Cerebellar cortex (tissue), 1 donor: ENCODE results near the gene PTRH1.

Experiments
- DNase-seq: peaks from one replicate; pipeline ENCODE4 v3.0.0-alpha.2; 2015; ENCODE audit warnings: low spot score

PTRH1 gene

GRCh38 chr9:127694890-127695720 lies 20.4 kb downstream of the PTRH1 start:
- DNase-seq = no peak

- no peak for DNase-seq
Observed at GRCh38 chr9:127693697-127694096, 21.8 kb downstream of the PTRH1 start.

DNA sequence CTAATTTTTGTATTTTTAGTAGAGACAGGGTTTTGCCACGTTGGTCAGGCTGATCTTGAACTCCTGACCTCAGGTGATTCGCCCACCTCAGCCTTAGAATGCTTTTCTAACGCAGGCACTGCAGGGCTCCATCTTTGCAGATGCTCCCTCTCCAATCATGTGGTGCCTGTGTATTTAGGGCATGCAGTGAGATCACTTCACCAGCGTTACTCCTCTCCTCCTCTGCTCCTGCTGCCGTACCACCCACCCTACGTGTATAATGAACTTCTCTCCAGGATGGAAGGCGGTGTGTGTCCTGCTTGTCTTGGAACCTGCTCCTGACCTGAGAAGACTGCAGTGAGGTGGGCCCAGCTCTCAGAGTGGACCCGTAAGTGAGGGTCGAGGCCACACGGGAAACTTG lies 22.3 kb downstream of the PTRH1 start:
- no peak for DNase-seq

- DNase-seq = no peak
Observed at GRCh38 chr9:127692071-127692470, 23.4 kb downstream of the PTRH1 start.

GRCh38 chr9:127690735-127691134 lies 24.7 kb downstream of the PTRH1 start:
- no peak for DNase-seq

DNA sequence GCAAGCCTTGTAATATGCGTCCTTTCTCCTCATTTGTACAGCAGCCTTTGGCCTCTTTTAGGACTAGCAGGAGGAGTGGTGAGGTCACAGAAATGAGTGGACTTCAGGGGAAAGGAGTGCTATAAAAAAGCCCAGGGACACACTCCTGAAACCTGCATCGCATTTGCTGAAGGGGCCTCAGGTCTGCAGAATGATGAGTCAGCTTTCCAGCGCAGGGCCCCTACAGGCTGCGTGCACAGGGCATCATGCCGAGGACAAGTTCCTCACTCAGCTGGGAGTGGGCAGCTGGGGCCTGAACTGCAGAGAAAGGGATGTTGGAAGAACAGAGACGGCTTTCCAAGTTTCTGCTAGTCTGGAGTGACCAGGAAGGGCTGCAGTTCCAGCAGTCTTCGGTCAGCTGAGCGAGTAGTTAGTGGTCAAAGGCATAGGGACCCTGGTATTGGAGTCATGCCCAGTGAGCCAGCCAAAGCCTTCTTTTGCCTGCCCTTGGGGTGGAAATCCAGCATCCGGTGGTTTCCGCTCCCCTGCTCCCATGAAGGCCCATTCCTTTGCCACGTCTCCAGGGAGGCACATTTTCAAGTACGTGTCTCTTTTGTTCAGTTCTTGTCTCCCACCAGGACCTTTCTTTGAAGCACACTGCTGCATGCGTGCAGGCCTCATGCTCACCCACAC lies 26.0 kb downstream of the PTRH1 start:
- DNase-seq = no peak

GRCh38 chr9:127686461-127687393 lies 28.7 kb downstream of the PTRH1 start:
- no peak for DNase-seq

- DNase-seq = no peak
Observed at GRCh38 chr9:127684576-127684975, 30.9 kb downstream of the PTRH1 start.

- no peak for DNase-seq
Observed at GRCh38 chr9:127683723-127684122, 31.7 kb downstream of the PTRH1 start.

- DNase-seq = no peak
Observed at GRCh38 chr9:127682351-127683136, 32.9 kb downstream of the PTRH1 start.

DNA sequence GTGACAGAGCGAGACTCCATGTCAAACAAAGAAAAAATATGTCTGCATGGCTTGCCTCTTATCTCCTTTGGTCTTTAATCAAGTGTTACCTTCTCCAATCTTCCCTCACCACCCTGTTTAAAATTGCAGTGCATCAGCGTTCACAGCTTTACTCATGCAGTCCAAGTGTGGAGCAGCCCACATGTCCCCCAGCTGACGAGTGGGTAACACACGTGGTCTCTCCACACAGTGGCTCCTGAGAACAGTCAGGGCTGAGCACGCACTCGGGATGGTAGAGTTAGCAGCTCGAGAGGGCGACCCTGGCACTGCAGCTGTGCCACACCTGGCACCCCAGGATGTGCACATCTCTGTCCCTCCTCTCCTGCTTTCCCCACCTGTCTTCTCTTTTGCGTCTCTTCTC lies 34.6 kb downstream of the PTRH1 start:
- DNase-seq = no peak

GRCh38 chr9:127680226-127680625 lies 35.2 kb downstream of the PTRH1 start:
- no peak for DNase-seq

DNA sequence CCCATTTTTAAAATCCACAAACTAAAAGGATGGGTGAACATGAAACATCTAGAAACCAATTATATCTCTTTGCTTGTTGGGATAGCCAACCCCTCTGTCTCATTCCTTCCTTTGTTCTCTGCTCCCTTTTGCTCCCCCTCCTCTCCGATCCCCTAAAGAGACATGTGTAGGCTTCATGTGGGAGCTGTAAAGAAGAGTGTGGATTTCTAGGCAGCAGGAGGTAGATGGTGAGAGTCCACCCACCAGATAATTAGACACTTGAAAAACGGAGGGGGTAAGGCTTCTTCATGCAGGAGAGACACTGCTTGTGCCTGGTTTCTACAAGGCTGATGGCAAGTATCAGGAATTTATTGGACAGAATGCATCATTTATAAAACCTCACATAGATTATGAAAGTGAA lies 36.0 kb downstream of the PTRH1 start:
- DNase-seq = no peak

DNA sequence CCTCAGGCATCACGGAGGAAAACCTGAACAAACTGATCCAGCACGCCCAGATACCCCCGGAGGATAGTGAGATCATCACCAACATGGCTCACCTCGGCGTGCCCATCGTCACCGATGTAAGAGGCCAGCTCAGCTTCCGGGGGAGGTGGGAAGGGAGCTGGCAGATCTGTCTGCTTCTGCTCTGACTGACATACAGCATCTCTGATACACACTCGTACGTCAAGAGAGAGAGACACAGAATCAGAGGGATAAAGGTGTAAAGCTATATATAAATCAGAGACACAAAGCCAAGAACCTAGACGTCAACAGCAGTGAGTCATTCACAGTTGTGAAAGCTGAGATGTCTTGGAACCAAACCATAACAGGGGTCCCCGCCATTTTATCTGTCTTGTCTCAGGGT lies 38.8 kb downstream of the PTRH1 start:
- no peak for DNase-seq

GRCh38 chr9:127673234-127673633 lies 42.2 kb downstream of the PTRH1 start:
- no peak for DNase-seq

DNA sequence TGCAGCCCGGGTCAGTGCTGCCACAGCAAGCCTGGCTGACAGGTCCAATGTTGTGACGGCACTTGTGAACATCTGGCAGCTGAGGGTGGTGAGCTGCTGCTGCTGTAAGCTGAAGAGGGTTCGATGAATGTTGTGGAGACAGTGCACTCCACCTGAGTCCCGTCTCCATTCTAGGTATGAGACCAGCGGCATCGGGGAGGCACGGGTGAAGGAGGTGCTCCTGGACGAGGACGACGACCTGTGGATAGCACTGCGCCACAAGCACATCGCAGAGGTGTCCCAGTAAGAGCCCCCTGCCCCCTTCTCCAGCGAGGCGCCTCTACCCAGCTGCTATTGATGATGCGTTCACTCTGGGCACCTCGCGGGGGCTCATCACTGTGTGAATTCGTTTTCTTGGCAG lies 47.6 kb downstream of the PTRH1 start:
- no peak for DNase-seq

DNA sequence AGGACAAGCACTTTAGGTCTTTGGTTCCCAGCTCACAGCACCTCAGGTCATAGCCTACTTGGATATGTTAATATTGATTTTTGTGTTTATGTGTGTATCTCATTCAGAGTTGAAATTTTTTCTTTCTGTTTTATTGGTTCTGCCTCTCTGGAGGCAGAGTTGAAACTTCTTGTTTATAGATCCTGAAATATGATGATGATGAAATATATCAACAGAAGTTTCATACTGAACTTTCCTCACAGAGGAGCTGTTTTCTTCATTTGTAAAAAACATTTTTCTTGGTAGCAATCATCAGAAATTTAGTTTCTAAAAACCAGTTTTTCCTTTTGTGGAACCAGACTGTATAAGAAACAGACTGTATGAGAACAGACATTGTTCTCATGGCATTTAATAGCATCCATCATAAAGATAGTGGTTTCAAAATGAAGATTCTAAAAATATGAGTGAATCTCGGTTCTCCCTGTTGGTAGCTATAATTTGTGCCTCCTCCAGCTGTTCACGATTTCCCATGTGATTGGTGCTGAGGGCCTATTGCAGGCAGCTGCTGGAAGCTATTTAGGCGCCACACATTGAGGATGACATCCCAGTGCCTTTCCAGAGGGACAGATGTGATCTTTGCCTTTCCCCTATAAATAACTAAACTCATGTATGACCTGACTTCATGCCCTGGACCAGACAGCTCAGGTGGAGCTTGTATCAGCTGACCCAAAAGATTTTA lies 48.2 kb downstream of the PTRH1 start:
- no peak for DNase-seq

DNA sequence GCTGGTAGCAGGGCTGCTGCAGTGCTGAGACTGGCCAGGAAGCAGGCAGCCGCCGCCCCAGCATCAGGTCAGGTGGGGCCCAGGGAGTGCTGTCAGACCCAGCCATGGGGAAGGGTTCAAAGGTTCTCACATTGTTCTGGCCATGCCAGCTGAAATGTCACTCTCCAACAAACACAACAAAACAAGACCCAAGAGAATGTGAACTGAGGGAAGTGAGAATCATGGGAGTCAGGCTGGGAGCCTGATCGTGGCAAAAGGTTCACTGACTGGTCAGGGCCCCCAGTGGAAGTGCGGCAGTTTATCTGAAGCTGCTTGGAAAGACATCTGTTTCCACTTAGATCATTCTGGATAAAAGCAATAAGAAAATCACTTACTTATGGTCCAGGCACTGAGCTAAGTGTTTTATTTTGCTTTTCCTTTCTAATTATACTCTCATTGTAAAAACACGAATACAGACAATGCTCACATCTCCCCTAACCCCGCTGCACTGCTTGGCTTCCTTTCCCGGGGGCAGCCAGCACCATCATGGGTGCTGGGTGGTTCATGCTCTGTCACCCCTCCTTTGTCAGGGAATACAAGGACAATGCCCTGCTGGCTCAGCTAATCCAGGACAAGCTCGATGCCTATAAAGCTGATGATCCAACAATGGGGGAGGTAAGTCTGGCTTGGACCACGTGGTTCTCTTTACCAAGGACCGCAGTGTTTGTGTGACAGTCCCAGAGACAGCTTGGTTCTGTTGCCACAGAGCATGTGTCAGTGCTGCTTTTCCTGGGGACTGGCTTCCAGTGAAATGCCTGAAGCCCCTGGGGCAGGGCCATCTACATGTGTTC lies 50.6 kb downstream of the PTRH1 start:
- peak; percentile 64 for DNase-seq

DNA sequence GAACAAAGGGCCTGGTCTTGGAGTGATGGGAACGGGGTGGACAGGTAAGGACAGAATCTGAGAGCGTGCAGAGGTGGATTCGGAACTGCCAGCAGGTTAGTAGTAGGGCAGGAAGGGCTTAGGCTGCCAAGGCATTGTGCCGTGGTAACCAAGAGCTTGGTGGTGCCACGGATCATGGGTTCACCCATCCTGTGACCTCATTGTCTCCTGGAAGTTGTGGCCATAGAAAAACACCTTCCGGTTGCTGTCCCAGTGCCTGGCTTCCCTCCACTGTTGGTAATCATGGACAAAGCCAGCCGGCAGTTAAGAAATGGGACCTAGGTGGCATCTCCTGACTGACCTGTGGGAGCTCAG lies 51.2 kb downstream of the PTRH1 start:
- DNase-seq = no peak
